GM10266 (cell line): ENCODE data around the gene SPI1.

ENCODE experiments used
- DNase-seq: peaks from one replicate; pipeline ENCODE4 v3.0.0; 2012; ENCODE audit errors: extremely low spot score
- TF ChIP-seq, protein P1 (sequence below): IDR thresholded peaks from 2 replicates; pipeline ENCODE4 v1.5.1; 2012; ENCODE audit warnings: mild to moderate bottlenecking, low read depth; ENCODE audit not compliant: control insufficient read depth, insufficient read depth; ENCODE audit errors: missing control alignments

SPI1 gene

GRCh38 chr11:47375020-47375419 is 3.3 kb downstream of the SPI1 start:
- TF ChIP-seq, protein P1, sequence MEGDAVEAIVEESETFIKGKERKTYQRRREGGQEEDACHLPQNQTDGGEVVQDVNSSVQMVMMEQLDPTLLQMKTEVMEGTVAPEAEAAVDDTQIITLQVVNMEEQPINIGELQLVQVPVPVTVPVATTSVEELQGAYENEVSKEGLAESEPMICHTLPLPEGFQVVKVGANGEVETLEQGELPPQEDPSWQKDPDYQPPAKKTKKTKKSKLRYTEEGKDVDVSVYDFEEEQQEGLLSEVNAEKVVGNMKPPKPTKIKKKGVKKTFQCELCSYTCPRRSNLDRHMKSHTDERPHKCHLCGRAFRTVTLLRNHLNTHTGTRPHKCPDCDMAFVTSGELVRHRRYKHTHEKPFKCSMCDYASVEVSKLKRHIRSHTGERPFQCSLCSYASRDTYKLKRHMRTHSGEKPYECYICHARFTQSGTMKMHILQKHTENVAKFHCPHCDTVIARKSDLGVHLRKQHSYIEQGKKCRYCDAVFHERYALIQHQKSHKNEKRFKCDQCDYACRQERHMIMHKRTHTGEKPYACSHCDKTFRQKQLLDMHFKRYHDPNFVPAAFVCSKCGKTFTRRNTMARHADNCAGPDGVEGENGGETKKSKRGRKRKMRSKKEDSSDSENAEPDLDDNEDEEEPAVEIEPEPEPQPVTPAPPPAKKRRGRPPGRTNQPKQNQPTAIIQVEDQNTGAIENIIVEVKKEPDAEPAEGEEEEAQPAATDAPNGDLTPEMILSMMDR: no peak
- DNase-seq: no peak

- DNase-seq: no peak
- TF ChIP-seq, protein P1: no peak
Measured at GRCh38 chr11:47374720-47375019, 3.7 kb downstream of the SPI1 start.

GRCh38 chr11:47373876-47374719 is 4.2 kb downstream of the SPI1 start:
- DNase-seq: peak; percentile 82
- TF ChIP-seq, protein P1: peak; percentile 93

- no peak for DNase-seq
Measured at GRCh38 chr11:47372422-47372821, 5.9 kb downstream of the SPI1 start.

GRCh38 chr11:47369676-47370075 is 8.7 kb downstream of the SPI1 start:
- TF ChIP-seq, protein P1: no peak
- DNase-seq: no peak

More at GRCh38 chr11:47372422-47372821, 5.9 kb downstream of the SPI1 start:
- TF ChIP-seq, protein P1: no peak

DNA sequence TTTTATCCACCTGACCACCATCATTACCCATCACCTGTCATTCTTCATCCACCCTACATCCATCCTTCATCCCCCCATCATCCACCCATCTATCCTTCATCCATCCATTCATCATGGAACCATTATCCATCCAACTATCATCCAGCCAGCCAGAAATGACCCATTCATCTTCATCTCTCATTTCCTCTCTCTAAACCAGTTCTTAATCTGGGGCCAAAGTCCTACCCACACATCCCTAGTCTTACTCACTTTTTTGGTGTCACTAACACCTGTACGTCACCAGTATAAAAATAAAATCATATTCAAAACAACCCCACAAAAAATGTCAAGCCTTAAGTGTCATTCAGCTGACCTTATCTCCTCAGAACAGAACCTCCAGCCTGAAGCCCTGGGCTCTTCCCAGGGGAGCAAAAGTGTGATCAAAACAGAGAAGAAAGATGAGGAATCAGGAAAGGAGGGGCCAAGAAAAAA is 12.3 kb downstream of the SPI1 start:
- TF ChIP-seq, protein P1: no peak
- no peak for DNase-seq

DNA sequence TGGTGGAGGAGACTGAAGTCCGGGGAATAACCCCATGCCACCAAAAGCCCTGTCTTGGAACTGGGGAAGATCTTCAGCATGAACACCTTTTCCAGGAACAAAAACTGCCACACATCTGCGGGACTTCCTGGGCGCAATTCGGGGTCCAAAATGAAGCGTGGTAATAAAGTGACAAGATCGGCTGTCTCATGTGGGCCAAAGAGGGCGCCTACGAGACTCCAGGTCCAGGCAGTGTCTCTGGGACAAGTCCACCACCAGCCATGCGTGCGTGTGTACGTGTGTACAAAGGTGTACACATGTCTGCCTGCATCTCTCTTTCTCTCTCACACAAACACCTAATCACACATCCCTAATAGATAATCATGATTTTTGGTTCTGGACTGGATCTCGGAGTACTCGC is 16.9 kb downstream of the SPI1 start:
- no peak for DNase-seq
- TF ChIP-seq, protein P1: no peak
